Measurements from ENCODE around the gene PIK3CA.

PIK3CA gene

DNA sequence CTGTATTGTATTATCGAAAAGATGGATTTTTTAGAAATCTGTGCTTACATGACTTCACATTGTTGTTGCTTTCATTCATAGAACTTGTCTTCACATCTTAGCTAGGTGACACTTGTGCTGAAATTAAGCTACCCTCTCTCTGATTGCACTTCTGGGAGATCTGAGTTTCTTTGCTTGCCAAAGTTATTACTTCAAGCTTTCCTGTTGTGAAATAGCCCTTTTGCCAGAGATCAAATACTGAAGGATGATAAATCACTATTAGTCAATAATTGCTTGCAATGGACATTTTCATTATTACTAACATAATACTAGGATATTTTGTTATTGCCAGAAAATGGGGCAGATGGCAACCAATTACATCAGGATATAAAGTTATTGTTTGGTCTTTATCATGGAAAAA is 34.7 kb downstream of the PIK3CA start:
- ChIA-PET POLR2A (no interaction called here), CTCF (interaction anchor here (1.4 to 1.6 kb wide), 2 partner anchors 12 to 36 kb away, joined by 3 to 4 read pairs; no protein-coding TSS in a partner anchor)

DNA sequence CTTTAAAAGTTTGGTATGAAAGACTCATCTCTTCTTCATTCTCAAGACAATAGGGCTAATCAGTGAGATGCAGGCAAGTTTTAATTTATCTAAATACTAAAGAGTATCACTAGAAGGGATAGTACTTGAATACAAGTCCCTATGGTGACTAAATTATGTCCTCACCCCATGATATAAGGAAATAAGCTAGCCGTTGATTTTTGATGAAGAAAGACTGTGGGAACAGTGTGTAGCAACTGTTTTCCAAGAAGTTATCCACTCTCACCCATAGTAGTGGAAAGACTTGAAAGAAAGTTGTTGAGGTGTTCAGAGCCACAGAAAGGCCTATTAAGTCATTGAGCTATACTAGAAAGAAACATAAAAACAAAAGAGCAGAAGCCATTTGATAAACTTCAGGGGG is 36.7 kb downstream of the PIK3CA start:
- ChIA-PET CTCF (interaction anchor here (0.9 kb wide), 1 partner anchor 82 kb away, joined by 3 read pairs; no protein-coding TSS in a partner anchor), POLR2A (no interaction called here)
- H3K4me3 ChIP-seq (ENCODE audit: low read depth, low read length), result no peak overlapping the region
- no peak for DNase-seq (ENCODE audit: low read depth, low spot score)
- no peak for TF ChIP-seq CTCF (IDR thresholded peaks at IDR 0.05; ENCODE audit: insufficient read depth, low read length, missing control alignments)

More for the DNA sequence above, 34.7 kb downstream of the PIK3CA start:
- DNase-seq (ENCODE audit: low read depth, low spot score), result no peak
- no peak overlapping the region for H3K4me3 ChIP-seq (ENCODE audit: low read depth, low read length)
- TF ChIP-seq CTCF (IDR thresholded peaks at IDR 0.05; ENCODE audit: insufficient read depth, low read length, missing control alignments), result no peak

GRCh38 chr3:179186426-179186825 is 38.3 kb downstream of the PIK3CA start:
- H3K4me3 ChIP-seq (ENCODE audit: low read depth, low read length), result no peak overlapping the region
- TF ChIP-seq CTCF (IDR thresholded peaks at IDR 0.05; ENCODE audit: insufficient read depth, low read length, missing control alignments), result no peak
- ChIA-PET CTCF (no interaction called here), POLR2A (no interaction called here)
- no peak for DNase-seq (ENCODE audit: low read depth, low spot score)

- no peak for TF ChIP-seq CTCF (IDR thresholded peaks at IDR 0.05; ENCODE audit: insufficient read depth, low read length, missing control alignments)
- peak; percentile 29 for DNase-seq (ENCODE audit: low read depth, low spot score)
- H3K4me3 ChIP-seq (ENCODE audit: low read depth, low read length), result no peak overlapping the region
- CTCF ChIA-PET, result no interaction called here
- POLR2A ChIA-PET, result no interaction called here
These were observed 41.6 kb downstream of the PIK3CA start for GRCh38 chr3:179189759-179190158.

GRCh38 chr3:179190581-179190980 is 42.4 kb downstream of the PIK3CA start:
- no peak for TF ChIP-seq CTCF (IDR thresholded peaks at IDR 0.05; ENCODE audit: insufficient read depth, low read length, missing control alignments)
- ChIA-PET POLR2A (no interaction called here), CTCF (interaction anchor here (2.0 kb wide), 1 partner anchor 122 kb away, joined by 4 read pairs; no protein-coding TSS in a partner anchor)
- no peak for DNase-seq (ENCODE audit: low read depth, low spot score)
- no peak overlapping the region for H3K4me3 ChIP-seq (ENCODE audit: low read depth, low read length)

GRCh38 chr3:179192542-179192941 is 44.4 kb downstream of the PIK3CA start:
- DNase-seq (ENCODE audit: low read depth, low spot score), result no peak
- ChIA-PET POLR2A (no interaction called here), CTCF (interaction anchor here (2.0 kb wide), 1 partner anchor 124 kb away, joined by 4 read pairs; no protein-coding TSS in a partner anchor)
- no peak for TF ChIP-seq CTCF (IDR thresholded peaks at IDR 0.05; ENCODE audit: insufficient read depth, low read length, missing control alignments)
- no peak overlapping the region for H3K4me3 ChIP-seq (ENCODE audit: low read depth, low read length)
